Ovary (tissue), 9 donors: ENCODE measurements around the gene LRPPRC. TPM values are rescaled to one million over a fixed set of nuclear protein-coding genes. Genes with fewer than 3 reads are reported as not detected.
"Not testable (repeated sequence)": the region's sequence is repeated elsewhere in the genome, so short reads cannot be mapped to it uniquely, and the experiment has no call there.

ENCODE experiments used
- DNase-seq, 5 donors: peaks; one replicate each; pipeline ENCODE4 v3.0.0-alpha.2; 2019 to 2020
- H3K27ac ChIP-seq, 2 donors: fragments of 200-600 bp; one replicate each; pipeline versions ENCODE4 v1.5.1 to v1.8.0; 2019 to 2022
- H3K27me3 ChIP-seq: fragments of 200-600 bp; one replicate; pipeline ENCODE4 v1.8.0; 2022
- H3K36me3 ChIP-seq: fragments of 200-600 bp; sonication (generic); one replicate; pipeline ENCODE4 v1.5.1; 2019
- H3K4me1 ChIP-seq: one replicate; pipeline ENCODE4 v1.8.1; 2013; ENCODE audit warnings: mild to moderate bottlenecking, moderate library complexity; ENCODE audit not compliant: insufficient read depth
- H3K4me3 ChIP-seq: fragments of 200-600 bp; sonication (generic); one replicate; pipeline ENCODE4 v1.5.1; 2017
- H3K9me3 ChIP-seq, 2 donors: fragments of 200-600 bp in 1 of 2; sonication (generic) in 1 of 2; one replicate each; pipeline versions ENCODE4 v1.5.1 to v1.8.1; 2013 to 2019; ENCODE audit warnings: mild to moderate bottlenecking in 1 of 2, moderate library complexity in 1 of 2
- CTCF ChIP-seq, 3 donors: fragments of 450-650 bp in 2 of 3; fragments of 200-600 bp in 1 of 3; IDR thresholded peaks; one replicate each; pipeline versions ENCODE4 v1.5.1 to v1.8.0; 2016 to 2022; ENCODE audit warnings: antibody characterized with exemption in 3 of 3, mild to moderate bottlenecking in 1 of 3
- EP300 ChIP-seq: sonication (generic); formaldehyde crosslinking; IDR thresholded peaks from one replicate; pipeline ENCODE4 v1.6.1; 2017; ENCODE audit warnings: antibody characterized with exemption
- POLR2A ChIP-seq: fragments of 450-650 bp; IDR thresholded peaks from one replicate; pipeline ENCODE4 v1.6.1; 2017; ENCODE audit warnings: antibody characterized with exemption, mild to moderate bottlenecking, moderate library complexity
- WGBS, 3 donors: extraction: QIAGEN DNeasy Blood & Tissue Kit in 1 of 3; methylation state at CpG; one replicate each; pipeline versions ENCODE4 v1.1.5 to v1.1.7; 2013 to 2017; 5-methylcytosine and 5-hydroxymethylcytosine counted together
- intact Hi-C, 4 donors: fragments of 100-400 bp; cut with DNase I; formaldehyde crosslinking; loops; one replicate each; pipeline versions ENCODE4 v1.11.0 to v1.15.1; 2022 to 2023
- polyA plus RNA-seq, 2 donors: library from polyadenylated mRNA; stranded (reverse); fragments of 200-250 nt in 1 of 2; fragments of 350-450 nt in 1 of 2; fragmentation: Illumina TruSeq in 1 of 2; extraction: RNeasy Lipid Tissue Mini Kit (QIAGEN cat#74804) in 1 of 2; gene quantifications; one replicate each; pipeline ENCODE4 v1.2.3, GENCODE V29; 2013 to 2014
- total RNA-seq, 7 donors: library from RNA; depleted of rRNA in 2 of 7; stranded (reverse); fragments of >200 nt in 2 of 7; fragmentation: NEBNext Ultra II Directional in 3 of 7; extraction: Animal tissue kit (Norgen Biotek cat#: 25700) in 3 of 7; gene quantifications; one replicate each; pipeline versions ENCODE4 v1.1.0 to v1.2.4, GENCODE V29; 2016 to 2023
- donor health status: DM: no; HTN: no; CAD: no; lungs with moderate emphysema.
- donor health status: DM: no; HTN: no; CAD: no.
- donor health status: Bipolar disorder and iron deficiency.
- donor health status: DM: yes; HTN: yes; CAD: no.
- donor health status: DM: no; HTN: no; CAD: no.
- donor health status: DM: yes; HTN: yes; CAD: no.

The LRPPRC gene
- total and polyA plus RNA-seq, 9 donors, result 27.6 to 74.9 (median 66.9) TPM

DNA sequence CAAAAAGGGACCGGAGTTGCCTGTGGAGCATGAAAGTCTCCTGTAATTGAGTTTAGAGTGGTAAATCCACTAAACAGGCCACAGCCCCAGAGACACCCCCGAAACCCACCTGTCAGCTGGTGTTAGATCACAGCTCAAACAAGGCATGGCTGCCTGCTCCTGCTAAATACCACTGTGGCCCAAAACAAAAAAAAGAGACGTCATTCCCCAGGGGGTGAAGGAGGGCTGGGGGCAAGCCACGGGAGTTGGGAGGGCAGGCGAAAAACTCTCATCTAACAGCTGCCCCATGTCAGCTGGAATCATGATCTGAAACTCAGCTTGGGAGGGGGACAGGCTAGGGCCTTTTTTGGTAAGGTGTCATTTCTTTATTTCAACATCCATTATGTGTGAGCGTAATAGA is 42.5 kb upstream of the LRPPRC start:
- DNase-seq, result no peak
- intact Hi-C loops, result no loop called here
- H3K27ac ChIP-seq, result no peak overlapping the region
- no peaks in the 10 kb centered on the region for H3K36me3 ChIP-seq
- no peak overlapping the region for H3K4me3 ChIP-seq
- WGBS, 3 donors, result 57 to 58% (median 57%) methylated on average over 6 of the region's 6 CpGs
- no peaks in the 10 kb centered on the region for H3K9me3 ChIP-seq
- no peak for TF ChIP-seq EP300
- TF ChIP-seq CTCF (IDR thresholded peaks at IDR 0.05), result no peak
- TF ChIP-seq POLR2A, result no peak
- H3K27me3 ChIP-seq, result no peaks in the 10 kb centered on the region
- no peaks in the 10 kb centered on the region for H3K4me1 ChIP-seq

GRCh38 chr2:44037221-44037620 is 41.4 kb upstream of the LRPPRC start:
- Histone ChIP-seq H3K27ac (no peak overlapping the region), H3K4me3 (no peak overlapping the region), H3K4me1 (no peaks in the 10 kb centered on the region), H3K36me3 (no peaks in the 10 kb centered on the region), H3K27me3 (no peaks in the 10 kb centered on the region), H3K9me3 (no peaks in the 10 kb centered on the region)
- intact Hi-C loops, result no loop called here
- no peak for DNase-seq
- 49 to 76% (median 62%) methylated on average over 2 of the region's 2 CpGs for WGBS, 3 donors
- TF ChIP-seq POLR2A (no peak), EP300 (no peak), CTCF (IDR thresholded peaks at IDR 0.05) (no peak)

DNA sequence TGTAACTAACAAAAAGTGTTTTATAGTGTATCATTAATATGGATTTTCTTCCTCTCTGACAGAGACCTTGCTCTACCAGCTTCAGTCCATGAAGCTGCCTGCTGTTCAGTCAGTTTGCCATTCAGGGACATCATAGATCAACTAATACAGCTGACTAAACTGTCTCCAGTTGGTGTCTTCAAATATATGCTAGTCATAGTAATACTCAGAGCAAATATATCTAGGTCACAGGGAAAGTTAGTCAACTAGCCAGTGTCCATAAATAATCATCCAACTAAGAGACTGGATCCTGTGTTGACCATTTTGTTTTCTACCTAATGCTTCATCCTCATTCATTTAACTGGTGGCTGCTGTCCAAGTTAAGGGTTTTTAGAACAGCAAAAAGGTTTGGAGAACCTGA is 38.2 kb upstream of the LRPPRC start:
- Histone ChIP-seq H3K4me3 (no peak overlapping the region), H3K4me1 (no peaks in the 10 kb centered on the region), H3K9me3 (no peaks in the 10 kb centered on the region), H3K36me3 (no peaks in the 10 kb centered on the region), H3K27ac (no peak overlapping the region), H3K27me3 (no peaks in the 10 kb centered on the region)
- TF ChIP-seq POLR2A (no peak), EP300 (no peak), CTCF (IDR thresholded peaks at IDR 0.05) (no peak)
- intact Hi-C loops, result no loop called here
- no peak for DNase-seq

DNA sequence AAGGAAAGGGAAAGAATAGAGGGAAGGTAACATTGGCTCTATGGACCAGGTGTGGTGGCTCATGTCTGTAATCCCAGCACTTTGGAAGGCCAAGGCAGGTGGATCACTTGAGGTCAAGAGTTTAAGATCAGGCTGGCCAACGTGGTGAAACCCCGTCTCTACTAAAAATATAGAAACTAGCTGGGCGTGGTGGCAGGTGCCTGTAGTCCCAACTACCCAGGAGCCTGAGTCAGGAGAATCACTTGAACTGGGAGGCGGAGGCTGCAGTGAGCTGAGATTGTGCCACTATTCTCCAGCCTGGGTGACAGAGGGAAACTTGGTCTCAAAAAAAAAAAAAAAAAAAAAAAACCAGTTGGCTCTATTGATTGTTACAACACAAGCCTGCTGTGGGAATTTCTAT is 31.3 kb upstream of the LRPPRC start:
- H3K27me3 ChIP-seq, H3K27ac ChIP-seq: not testable (repeated sequence)
- 81 to 87% (median 83%) methylated on average over 4 of the region's 4 CpGs for WGBS, 3 donors

GRCh38 chr2:44016282-44016681 is 20.5 kb upstream of the LRPPRC start:
- intact Hi-C loops, result no loop called here
- no peaks in the 10 kb centered on the region for H3K4me1 ChIP-seq
- H3K36me3 ChIP-seq, result no peaks in the 10 kb centered on the region
- peak in 4 of 5 donors; percentile 23 to 61 (median 38) for DNase-seq
- H3K27me3 ChIP-seq, result no peaks in the 10 kb centered on the region
- TF ChIP-seq EP300, result no peak
- no peak for TF ChIP-seq CTCF (IDR thresholded peaks at IDR 0.05)
- no peak for TF ChIP-seq POLR2A
- H3K27ac ChIP-seq, result no peak overlapping the region
- WGBS, 3 donors, result 16 to 25% (median 22%) methylated on average over 6 of the region's 6 CpGs
- no peak overlapping the region for H3K4me3 ChIP-seq
- no peaks in the 10 kb centered on the region for H3K9me3 ChIP-seq

More for the DNA sequence above, 31.3 kb upstream of the LRPPRC start:
- DNase-seq, H3K4me1 ChIP-seq, H3K9me3 ChIP-seq, H3K4me3 ChIP-seq, intact Hi-C loops, H3K36me3 ChIP-seq: not testable (repeated sequence)
